Psoas muscle (tissue), 8 donors: ENCODE measurements around the gene GTF2H3. TPM values are rescaled to one million over a fixed set of nuclear protein-coding genes. Genes with fewer than 3 reads are reported as not detected.

Experiments used
- ATAC-seq, 4 donors: fragments of 200-7000 bp; cut with Tn5 transposase; one replicate each; pipeline ENCODE4 v1.9.1; 2020; ENCODE audit warnings: moderate library complexity in 3 of 4, mild to moderate bottlenecking in 2 of 4
- DNase-seq, 2 donors: peaks; one replicate each; pipeline ENCODE4 v3.0.0-alpha.2; 2020
- H3K27ac ChIP-seq: fragments of 200-600 bp; one replicate; pipeline ENCODE4 v1.8.0; 2022
- H3K27me3 ChIP-seq, 3 donors: fragments of 200-600 bp in 1 of 3; one replicate each; pipeline versions ENCODE4 v1.6.1 to v1.8.0; 2013 to 2022; ENCODE audit warnings: low read length in 2 of 3, mild to moderate bottlenecking in 2 of 3, moderate library complexity in 1 of 3; ENCODE audit not compliant: insufficient read depth in 3 of 3
- H3K36me3 ChIP-seq, 2 donors: fragments of 200-600 bp in 1 of 2; one replicate each; pipeline versions ENCODE4 v1.6.1 to v1.8.0; 2013 to 2022; ENCODE audit warnings: low read depth in 1 of 2, mild to moderate bottlenecking in 1 of 2, moderate library complexity in 1 of 2; ENCODE audit not compliant: insufficient read depth in 1 of 2
- H3K4me1 ChIP-seq: fragments of 200-600 bp; one replicate; pipeline ENCODE4 v1.8.0; 2022
- H3K4me3 ChIP-seq: fragments of 200-600 bp; one replicate; pipeline ENCODE4 v1.8.0; 2022; ENCODE audit warnings: mild to moderate bottlenecking
- H3K9me3 ChIP-seq: fragments of 200-600 bp; one replicate; pipeline ENCODE4 v1.8.0; 2022
- CTCF ChIP-seq: fragments of 200-600 bp; IDR thresholded peaks from one replicate; pipeline ENCODE4 v1.8.0; 2022; ENCODE audit warnings: antibody characterized with exemption
- WGBS, 3 donors: extraction: QIAGEN DNeasy Blood & Tissue Kit; methylation state at CpG; one replicate each; pipeline versions ENCODE4 v1.1.6 to v1.1.7; 2013; 5-methylcytosine and 5-hydroxymethylcytosine counted together
- intact Hi-C, 2 donors: fragments of 100-400 bp; cut with DNase I; formaldehyde crosslinking; loops; one replicate each; pipeline versions ENCODE4 v1.11.0 to v1.14.2; 2022
- polyA plus RNA-seq, 3 donors: library from polyadenylated mRNA; stranded (reverse); fragments of 200-250 nt; gene quantifications; one replicate each; pipeline ENCODE4 v1.2.3, GENCODE V29; 2013
- total RNA-seq, 4 donors: library from RNA; stranded (reverse); fragmentation: NEBNext Ultra II Directional in 2 of 4; extraction: Animal tissue kit (Norgen Biotek cat#: 25700) in 2 of 4; gene quantifications; one replicate each; pipeline versions ENCODE4 v1.2.1 to v1.2.4, GENCODE V29; 2021 to 2023
- donor health status: healthy with polysubstance abuse.
- donor health status: DM: no; HTN: no; CAD: no; lungs with moderate emphysema.
- donor health status: Bipolar disorder and iron deficiency.
- donor health status: healthy.
- donor health status: DM: yes; HTN: yes; CAD: no.
- donor health status: DM: no; HTN: no; CAD: no.
- donor health status: DM: no; HTN: no; CAD: no.
- donor health status: DM: yes; HTN: yes; CAD: no.

Gene GTF2H3
- total and polyA plus RNA-seq, 7 donors, result 5.2 to 24.2 (median 15.7) TPM

- no peak for TF ChIP-seq CTCF
- ATAC-seq, result no peak
- intact Hi-C loops, result loop anchor here in 1 of 2 donors (5.0 kb wide), 1 partner anchor 271 kb away; no protein-coding TSS in a partner anchor
- Histone ChIP-seq H3K4me3 (no peak overlapping the region), H3K27ac (no peak overlapping the region), H3K4me1 (peaks cover 10% of the 10 kb centered on the region), H3K27me3 (no peaks in the 10 kb centered on the region), H3K36me3 (peaks cover 0 to 58% of the 10 kb centered on the region in 2 donors), H3K9me3 (no peaks in the 10 kb centered on the region)
- 66 to 82% (median 72%) methylated on average over 3 of the region's 3 CpGs for WGBS, 3 donors
- DNase-seq, result no peak
Measured at GRCh38 chr12:123598522-123598921, 35.1 kb upstream of the GTF2H3 start.

GRCh38 chr12:123599310-123599709 is 34.3 kb upstream of the GTF2H3 start:
- Histone ChIP-seq H3K36me3 (peaks cover 0 to 58% of the 10 kb centered on the region in 2 donors), H3K27ac (no peak overlapping the region), H3K4me1 (peaks cover 13% of the 10 kb centered on the region), H3K27me3 (no peaks in the 10 kb centered on the region), H3K4me3 (no peak overlapping the region), H3K9me3 (no peaks in the 10 kb centered on the region)
- intact Hi-C loops, result loop anchor here in 1 of 2 donors (5.0 kb wide), 1 partner anchor 272 kb away; no protein-coding TSS in a partner anchor
- DNase-seq (no peak), ATAC-seq (no peak)
- WGBS, 3 donors, result 91 to 97% (median 95%) methylated on average over 1 of the region's 1 CpG
- TF ChIP-seq CTCF, result no peak

- no peak for ATAC-seq
- H3K27ac ChIP-seq, result no peak overlapping the region
- H3K36me3 ChIP-seq, result peaks cover 0 to 58% of the 10 kb centered on the region in 2 donors
- H3K4me3 ChIP-seq, result no peak overlapping the region
- TF ChIP-seq CTCF, result no peak
- 83 to 93% (median 87%) methylated on average over 7 of the region's 7 CpGs for WGBS, 3 donors
- H3K4me1 ChIP-seq, result peaks cover 14% of the 10 kb centered on the region
- intact Hi-C loops, result loop anchor here (2.0 to 5.0 kb wide), 2 partner anchors 272 to 329 kb away; partner anchors contain the start of gene CDK2AP1 (in 1 of the 2)
- no peaks in the 10 kb centered on the region for H3K9me3 ChIP-seq
- DNase-seq, result no peak
- H3K27me3 ChIP-seq, result no peaks in the 10 kb centered on the region
Measured at GRCh38 chr12:123599721-123600120, 33.9 kb upstream of the GTF2H3 start.

- Histone ChIP-seq H3K36me3 (peaks cover 6 to 57% of the 10 kb centered on the region in 2 donors), H3K4me3 (peak within 1 kb of the TSS; percentile 73), H3K9me3 (no peaks in the 10 kb centered on the region), H3K27me3 (no peaks in the 10 kb centered on the region), H3K27ac (peak within 1 kb of the TSS; percentile 84), H3K4me1 (peaks cover 14% of the 10 kb centered on the region)
- 0 to 1% (median 0%) methylated on average over 47 to 81 of the region's 81 CpGs for whole genome bisulfite sequencing, 3 donors
- peak; percentile 84 to 94 for DNase-seq
- peak; percentile 59 for TF ChIP-seq CTCF
- intact Hi-C loops, result loop anchor here in 1 of 2 donors (2.0 kb wide), 1 partner anchor 331 kb away; the partner anchor contains the start of gene CDK2AP1
- ATAC-seq, result peak; percentile 98 to 99 (median 99)
Measured at GRCh38 chr12:123601602-123602489, 31.8 kb upstream of the GTF2H3 start, which contains the start of gene DDX55. DDX55 (plus strand) TSS chr12:123602099; CDS start chr12:123602149, 50 bp downstream.
